SH-SY5Y (cell line): ENCODE results near the gene COL9A1.

ENCODE experiments used
- GATA2 ChIP-seq: IDR thresholded peaks from 2 replicates; pipeline ENCODE4 v1.6.1; 2011; ENCODE audit warnings: mild to moderate bottlenecking, low read depth, low read length
- GATA3 ChIP-seq: IDR thresholded peaks from 2 replicates; pipeline ENCODE4 v1.6.1; 2011; ENCODE audit warnings: low read depth, mild to moderate bottlenecking, low read length, moderate library complexity

The COL9A1 gene

GRCh38 chr6:70176842-70177550 is 125.9 kb downstream of the COL9A1 start:
- TF ChIP-seq GATA3 (no peak), GATA2 (no peak)

- TF ChIP-seq GATA2 (no peak), GATA3 (no peak)
Observed at GRCh38 chr6:70175770-70176169, 127.1 kb downstream of the COL9A1 start.

GRCh38 chr6:70172252-70172651 is 130.6 kb downstream of the COL9A1 start:
- TF ChIP-seq GATA3 (no peak), GATA2 (no peak)

GRCh38 chr6:70171236-70171635 is 131.6 kb downstream of the COL9A1 start:
- TF ChIP-seq GATA2 (no peak), GATA3 (no peak)

GRCh38 chr6:70168681-70169377 is 134.1 kb downstream of the COL9A1 start:
- TF ChIP-seq GATA3 (no peak), GATA2 (no peak)
